Keratinocyte (primary cell): Measurements from ENCODE around the gene MYLK4. TPM values are rescaled to one million over a fixed set of nuclear protein-coding genes. Genes with fewer than 3 reads are reported as not detected.

Source experiments
- DNase-seq: peaks from one replicate; pipeline ENCODE4 v3.0.0-alpha.2; 2011; ENCODE audit warnings: low read depth, missing footprints, low spot score
- FAIRE-seq: peaks from 2 replicates; lab custom pipeline; 2011; peaks lifted over from hg19 to GRCh38; lab: Jason Lieb, UNC
- H2AFZ ChIP-seq: 2 replicates; pipeline ENCODE4 v1.6.0; 2012; ENCODE audit warnings: low read length, control low read depth, inconsistent platforms; ENCODE audit not compliant: control insufficient read depth
- H3K27ac ChIP-seq: 2 replicates; pipeline ENCODE4 v1.5.1; 2011; ENCODE audit warnings: low read length; ENCODE audit not compliant: control insufficient read depth, insufficient read depth
- H3K27me3 ChIP-seq: 3 replicates; pipeline ENCODE4 v1.6.0; 2011; ENCODE audit warnings: low read length; ENCODE audit not compliant: control insufficient read depth, insufficient read depth; ENCODE audit errors: extremely low read depth
- H3K36me3 ChIP-seq, 2 experiments: 2 replicates in 1 of 2; 3 replicates in 1 of 2; pipeline ENCODE4 v1.5.1; 2011; ENCODE audit warnings: low read length in 2 of 2, mild to moderate bottlenecking in 1 of 2; ENCODE audit not compliant: control insufficient read depth in 2 of 2, insufficient read depth in 2 of 2; ENCODE audit errors: extremely low read depth in 1 of 2
- H3K4me1 ChIP-seq: 3 replicates; pipeline ENCODE4 v1.5.1; 2011; ENCODE audit warnings: low read length; ENCODE audit not compliant: control insufficient read depth, insufficient read depth; ENCODE audit errors: extremely low read depth
- H3K4me2 ChIP-seq: 3 replicates; pipeline ENCODE4 v1.6.0; 2011; ENCODE audit warnings: low read depth, low read length; ENCODE audit not compliant: control insufficient read depth, insufficient read depth; ENCODE audit errors: extremely low read depth
- H3K4me3 ChIP-seq, 3 experiments: fragments of 200-600 bp in 1 of 3; sonication (generic) in 1 of 3; 2 replicates in 2 of 3; 3 replicates in 1 of 3; pipeline ENCODE4 v1.5.1; 2011 to 2016; ENCODE audit warnings: low read length in 3 of 3, mild to moderate bottlenecking in 3 of 3, control low read depth in 2 of 3, inconsistent platforms in 1 of 3, low read depth in 1 of 3, mixed read lengths in 1 of 3, mixed run types in 1 of 3, moderate library complexity in 1 of 3; ENCODE audit not compliant: control insufficient read depth in 2 of 3, insufficient read depth in 2 of 3; ENCODE audit errors: extremely low read depth in 1 of 3
- H3K79me2 ChIP-seq: 2 replicates; pipeline ENCODE4 v1.6.0; 2012; ENCODE audit warnings: low read length; ENCODE audit not compliant: control insufficient read depth, insufficient read depth
- H3K9ac ChIP-seq: 3 replicates; pipeline ENCODE4 v1.6.0; 2011; ENCODE audit warnings: low read length; ENCODE audit not compliant: control insufficient read depth, insufficient read depth; ENCODE audit errors: extremely low read depth
- H3K9me1 ChIP-seq: 3 replicates; pipeline ENCODE4 v1.6.0; 2011; ENCODE audit warnings: low read length; ENCODE audit not compliant: control insufficient read depth, insufficient read depth; ENCODE audit errors: extremely low read depth
- H3K9me3 ChIP-seq: 2 replicates; pipeline ENCODE4 v1.5.1; 2012; ENCODE audit warnings: low read depth, low read length; ENCODE audit not compliant: control insufficient read depth
- H4K20me1 ChIP-seq: 3 replicates; pipeline ENCODE4 v1.6.0; 2011; ENCODE audit warnings: low read length; ENCODE audit not compliant: control insufficient read depth, insufficient read depth; ENCODE audit errors: extremely low read depth
- CTCF ChIP-seq, 3 experiments: IDR thresholded peaks in 1 of 3; conservative IDR thresholded peaks in 1 of 3; optimal IDR thresholded peaks in 1 of 3; 2 replicates in 2 of 3; 3 replicates in 1 of 3; pipeline versions ENCODE3 to v1.5.1; 2011; ENCODE audit warnings: low read length in 3 of 3, mild to moderate bottlenecking in 3 of 3, moderate library complexity in 2 of 3, control low read depth in 1 of 3, inconsistent platforms in 1 of 3; ENCODE audit not compliant: insufficient read depth in 2 of 3; ENCODE audit errors: extremely low read depth in 1 of 3
- EZH2 ChIP-seq: IDR thresholded peaks from one replicate; pipeline ENCODE4 v1.6.1; 2012; ENCODE audit warnings: inconsistent platforms, mild to moderate bottlenecking, low read length, moderate library complexity
- dilution Hi-C: fragments of 300-500 bp; cut with MboI; formaldehyde crosslinking; loops from one replicate; pipeline ENCODE4 v1.7.0; 2020; ENCODE audit warnings: low sequenced_read_pairs; ENCODE audit not compliant: extremely low pct_ligation_motif_present
- polyA plus RNA-seq, 5 experiments: library from polyadenylated mRNA; depleted of rRNA in 3 of 5; stranded (reverse) in 3 of 5; stranded (forward) in 1 of 5; unstranded in 1 of 5; fragments of >200 nt; gene quantifications; 1 replicate in 1 of 5; 2 replicates in 3 of 5; 3 replicates in 1 of 5; pipeline versions ENCODE4 v1.2.1 to v1.2.3, GENCODE V29; 2011 to 2012; ENCODE audit warnings: missing spikeins in 2 of 5, low read depth in 1 of 5, low replicate concordance in 1 of 5

Gene MYLK4
- polyA plus RNA-seq, 1 donor (not counting 4 experiments of a cell fraction or from before 2014, with no cell fraction given), result 0.31 TPM

- H3K36me3 ChIP-seq, result no peaks in the 10 kb centered on the region
- dilution Hi-C loops, result no loop called here
- H2AFZ ChIP-seq, result no peak overlapping the region
- no peaks in the 10 kb centered on the region for H3K79me2 ChIP-seq
- no peaks in the 10 kb centered on the region for H3K9me1 ChIP-seq
- TF ChIP-seq CTCF (optimal IDR thresholded peaks at IDR 0.05 in 1 of 3, IDR thresholded peaks at IDR 0.05 in 1 of 3, conservative IDR thresholded peaks at IDR 0.05 in 1 of 3; ENCODE audit: extremely low read depth in 1 of 3, insufficient read depth in 2 of 3, low read length in 3 of 3) (no peak), EZH2 (no peak)
- no peaks in the 10 kb centered on the region for H3K27me3 ChIP-seq
- no peak overlapping the region for H3K4me2 ChIP-seq
- no peak overlapping the region for H3K27ac ChIP-seq
- FAIRE-seq, result no peak
- H3K9me3 ChIP-seq, result no peaks in the 10 kb centered on the region
- H4K20me1 ChIP-seq, result no peaks in the 10 kb centered on the region
- H3K4me1 ChIP-seq, result peaks cover 28% of the 10 kb centered on the region
- H3K4me3 ChIP-seq, result no peak overlapping the region
- no peak for DNase-seq
- H3K9ac ChIP-seq, result no peak overlapping the region
These were observed 46.1 kb upstream of the MYLK4 start for GRCh38 chr6:2796861-2797260.

DNA sequence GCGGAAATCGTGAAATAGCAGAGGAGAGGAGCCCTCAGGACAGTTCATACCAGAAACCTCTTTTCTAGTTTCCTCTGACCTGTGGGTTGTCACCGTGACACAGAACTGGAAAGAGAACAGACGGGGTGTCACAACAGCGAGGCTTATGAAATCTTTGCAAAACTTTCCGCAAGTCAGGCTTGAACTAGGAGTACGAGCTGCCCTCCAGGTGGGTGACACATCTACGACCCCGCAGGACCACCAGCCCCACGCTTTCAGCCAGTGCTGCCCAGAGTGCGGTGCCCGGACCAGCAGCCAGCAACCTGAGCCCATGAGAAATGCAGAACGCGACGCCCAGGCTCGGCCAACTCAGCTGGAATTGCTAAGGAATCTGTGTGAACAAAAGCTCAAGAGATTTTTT is 45.2 kb upstream of the MYLK4 start:
- Histone ChIP-seq H3K36me3 (no peaks in the 10 kb centered on the region), H3K4me1 (peaks cover 28% of the 10 kb centered on the region), H2AFZ (no peak overlapping the region), H3K9me1 (no peaks in the 10 kb centered on the region), H3K4me3 (no peak overlapping the region), H3K4me2 (no peak overlapping the region), H3K79me2 (no peaks in the 10 kb centered on the region), H3K27ac (no peak overlapping the region), H4K20me1 (no peaks in the 10 kb centered on the region), H3K27me3 (no peaks in the 10 kb centered on the region), H3K9me3 (no peaks in the 10 kb centered on the region), H3K9ac (no peak overlapping the region)
- DNase-seq (no peak), FAIRE-seq (no peak)
- no peak for TF ChIP-seq EZH2
- no peak for TF ChIP-seq CTCF (optimal IDR thresholded peaks at IDR 0.05 in 1 of 3, IDR thresholded peaks at IDR 0.05 in 1 of 3, conservative IDR thresholded peaks at IDR 0.05 in 1 of 3; ENCODE audit: extremely low read depth in 1 of 3, insufficient read depth in 2 of 3, low read length in 3 of 3)
- dilution Hi-C loops, result no loop called here
